Amygdala (tissue), 56 donors: ENCODE measurements around the gene RFTN2.
"Not testable (repeated sequence)": the region's sequence is repeated elsewhere in the genome, so short reads cannot be mapped to it uniquely, and the experiment has no call there.

Source experiments
- DNase-seq, 56 donors: peaks; one replicate each; lab custom pipeline; 2025; lab: John Stamatoyannopoulos, UW

The RFTN2 gene

DNA sequence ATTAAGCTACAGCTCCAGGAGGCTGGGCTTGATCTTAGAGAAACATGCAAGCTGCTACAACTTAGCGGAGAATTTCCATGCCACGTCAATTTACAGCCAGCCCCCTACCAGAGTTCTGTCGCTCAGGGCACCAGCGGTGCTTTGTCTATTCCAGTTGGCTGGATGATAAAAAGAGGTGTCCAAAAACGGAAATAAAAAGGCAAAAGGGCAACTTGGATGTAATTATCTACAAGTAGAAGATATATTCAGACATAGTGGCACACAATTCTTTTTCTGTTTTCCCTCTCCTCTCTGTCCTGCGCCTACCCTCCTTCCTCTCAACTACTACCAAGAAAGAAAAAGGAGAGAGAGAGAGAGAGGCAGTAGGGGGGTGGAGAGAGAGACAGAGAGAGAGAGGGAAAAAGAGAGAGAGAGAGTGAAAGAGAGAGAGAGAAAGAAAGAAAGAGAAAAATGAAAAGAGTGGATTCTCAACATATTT, 363 bp upstream of the RFTN2 start:
- peak in 24 of 56 donors; percentile 5 to 48 (median 23) for DNase-seq

DNA sequence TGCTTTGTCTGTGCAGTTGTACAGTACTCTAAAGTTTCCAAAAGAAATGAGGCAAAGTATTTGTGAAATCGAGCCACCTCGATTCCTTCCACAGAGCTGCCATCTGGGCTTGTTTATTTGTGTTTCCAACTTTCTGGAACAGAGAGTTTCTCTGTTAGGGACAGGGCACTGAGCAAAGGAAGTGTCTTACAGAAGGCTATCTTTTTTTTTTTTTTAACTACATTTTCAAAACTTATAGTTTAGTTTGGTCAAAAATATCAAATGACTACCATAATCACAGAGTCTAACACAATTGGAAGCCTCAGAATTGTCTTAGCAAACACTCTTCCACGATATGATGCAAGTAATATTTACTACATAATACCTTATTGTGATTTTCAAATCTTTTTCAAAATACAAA, 796 bp downstream of the RFTN2 start:
- peak in 10 of 56 donors; percentile 2 to 47 (median 19) for DNase-seq

DNA sequence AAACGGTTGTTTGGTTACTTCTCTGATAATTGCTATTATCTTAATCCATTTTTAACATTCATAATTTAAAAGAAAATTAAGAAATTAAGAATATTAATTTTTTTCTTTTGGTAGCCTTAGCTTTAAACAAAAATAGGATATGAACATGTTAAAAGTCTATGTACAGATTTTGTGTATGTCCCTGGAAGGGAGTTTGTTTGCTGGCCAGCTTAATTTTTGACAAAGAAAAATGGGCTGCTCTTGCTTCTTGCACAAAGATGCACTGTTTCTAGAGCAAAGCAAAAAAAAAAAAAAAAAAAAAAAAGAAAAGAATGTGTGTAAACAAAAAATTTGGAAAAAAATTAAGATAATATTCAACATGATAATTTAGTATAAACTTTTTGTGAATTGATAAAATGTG, 1.3 kb downstream of the RFTN2 start:
- peak in 6 of 56 donors; percentile 2 to 33 (median 4) for DNase-seq

DNA sequence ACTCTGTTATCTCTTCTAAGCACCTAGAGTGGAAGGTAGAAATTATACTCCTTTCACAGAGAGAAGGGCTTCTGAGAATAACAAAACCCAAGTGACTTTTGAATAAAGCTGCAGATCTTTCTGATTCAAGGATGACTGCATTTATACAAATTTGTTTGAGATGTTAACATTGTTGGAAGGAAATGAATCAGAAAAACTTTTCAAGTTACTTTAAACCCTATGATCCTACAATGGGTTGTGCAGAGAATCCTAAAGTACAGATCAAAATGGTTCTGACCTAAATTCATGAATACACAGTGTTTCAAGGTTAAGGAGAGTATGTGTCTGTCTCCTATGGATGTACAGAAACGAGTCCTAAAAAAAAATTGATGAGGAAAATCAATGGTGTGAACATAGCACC, 1.8 kb downstream of the RFTN2 start:
- peak in 1 of 56 donors; percentile 28 for DNase-seq

DNA sequence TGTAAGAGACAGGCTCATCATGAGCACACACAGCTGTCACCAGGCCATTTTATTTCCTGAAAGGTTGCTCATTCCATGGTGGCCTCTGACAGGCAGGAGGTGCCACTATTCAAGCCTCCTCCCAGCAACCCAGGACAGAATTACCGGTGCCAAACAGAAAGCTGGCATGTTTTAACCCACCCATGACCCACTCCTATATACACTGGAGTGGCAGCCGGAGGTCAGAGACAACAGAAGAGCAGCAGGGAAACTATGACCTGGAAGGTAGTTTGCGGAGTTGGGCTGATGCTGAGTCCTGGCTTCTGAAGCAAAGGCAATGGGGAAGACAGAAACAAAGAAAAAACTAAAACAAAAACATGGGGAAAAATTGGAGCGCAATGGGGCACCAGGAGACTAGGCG, 2.3 kb downstream of the RFTN2 start:
- DNase-seq, result peak in 9 of 56 donors; percentile 4 to 35 (median 13)

DNA sequence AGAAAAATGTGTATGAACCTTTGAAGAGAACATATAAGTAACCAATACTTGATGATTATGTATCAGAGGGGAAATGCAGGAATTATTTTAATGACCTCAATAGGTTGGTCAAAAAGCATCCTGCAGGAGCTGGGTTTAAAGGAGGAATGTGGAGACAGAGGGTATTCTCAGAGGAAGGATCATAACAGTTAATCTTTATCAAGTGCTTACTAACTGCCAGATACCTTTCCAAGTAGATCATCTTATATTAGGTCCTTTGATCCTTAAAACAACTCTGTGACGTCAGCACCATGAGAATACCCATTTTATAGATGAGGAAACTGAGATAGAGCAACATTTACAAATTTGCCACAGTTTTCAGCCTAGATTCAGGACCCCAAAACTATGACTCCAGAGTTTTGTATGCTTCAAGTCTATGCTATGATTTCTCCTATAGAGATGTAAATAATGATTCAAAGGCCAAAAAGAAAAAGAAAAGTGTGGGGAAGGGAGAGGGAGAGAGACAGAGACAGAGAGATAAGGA, 3.0 kb downstream of the RFTN2 start:
- DNase-seq, result no peak

DNA sequence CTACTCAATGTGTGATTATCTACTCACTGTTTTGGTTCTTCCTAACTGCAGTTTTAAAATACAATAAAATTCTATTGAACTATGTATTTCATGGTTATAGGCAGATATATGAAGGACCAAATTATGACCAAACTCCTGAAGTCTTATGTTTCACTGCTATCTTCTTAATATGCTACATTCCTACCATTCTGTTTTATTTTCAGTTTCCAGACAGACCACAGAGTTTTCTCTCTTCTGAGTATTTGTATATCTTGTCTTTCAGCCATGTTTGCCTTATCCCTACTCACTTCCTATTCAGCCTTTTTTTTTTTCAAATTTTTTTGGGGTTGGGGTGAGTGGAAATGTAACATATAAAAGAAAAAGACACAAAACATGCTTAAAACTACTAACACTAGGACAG, 6.3 kb downstream of the RFTN2 start:
- DNase-seq, result no peak

DNA sequence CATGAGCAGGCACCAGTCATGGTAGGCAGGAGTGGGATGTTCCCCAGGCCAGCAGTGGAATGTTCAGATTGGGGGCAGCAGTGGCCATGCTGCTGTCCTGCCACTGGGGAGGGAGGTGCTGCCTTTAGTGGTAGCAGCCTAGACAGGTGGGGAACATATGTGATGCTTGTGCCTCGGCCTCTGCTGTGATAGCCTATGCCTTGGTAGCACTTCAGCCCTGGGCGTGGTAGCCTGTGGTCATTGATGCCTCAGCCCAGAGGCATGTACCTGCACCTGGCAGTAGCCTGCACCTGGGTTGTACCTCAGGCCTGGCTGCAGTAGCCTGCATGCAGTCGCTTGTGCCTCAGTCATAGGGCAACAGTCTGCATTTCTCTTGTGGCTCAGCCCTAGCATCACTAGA, 7.1 kb downstream of the RFTN2 start:
- no peak for DNase-seq

DNA sequence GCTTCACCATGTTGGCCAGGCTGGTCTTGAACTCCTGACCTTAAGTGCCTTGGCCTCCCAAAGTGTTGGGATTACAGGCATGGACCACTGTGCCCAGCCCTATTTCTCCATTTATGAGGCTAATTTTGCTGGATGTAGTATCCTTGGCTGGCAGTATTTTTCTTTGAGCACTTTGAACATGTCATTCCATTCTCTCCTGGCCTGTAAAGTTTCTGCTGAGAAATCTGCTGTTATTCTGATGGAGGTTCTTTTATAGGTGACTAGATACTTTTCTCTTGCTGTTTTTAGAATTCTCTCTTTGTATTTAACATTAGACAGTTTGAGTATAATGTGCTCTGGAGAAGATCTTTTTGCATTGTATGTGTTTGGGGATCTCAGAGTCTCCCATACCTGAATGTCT, 9.1 kb downstream of the RFTN2 start:
- no peak for DNase-seq

DNA sequence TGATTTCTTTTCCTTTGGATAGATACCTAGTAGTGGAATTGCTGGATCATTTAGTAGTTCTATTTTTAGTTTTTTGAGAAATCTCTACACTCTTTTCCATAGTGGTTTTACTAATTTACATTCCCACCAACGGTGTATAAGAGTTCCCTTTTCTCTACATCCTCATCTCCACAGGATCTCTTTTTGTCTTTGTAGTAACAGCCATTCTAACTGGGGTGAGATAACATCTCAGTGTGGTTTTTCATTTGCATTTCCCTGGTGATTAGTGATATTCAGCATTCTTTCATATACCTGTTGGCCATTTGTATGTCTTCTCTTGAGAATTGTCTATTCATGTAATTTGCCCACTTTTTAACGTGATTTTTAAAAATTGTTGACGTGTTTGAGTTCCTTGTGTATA, 13.8 kb downstream of the RFTN2 start:
- DNase-seq, result no peak

DNA sequence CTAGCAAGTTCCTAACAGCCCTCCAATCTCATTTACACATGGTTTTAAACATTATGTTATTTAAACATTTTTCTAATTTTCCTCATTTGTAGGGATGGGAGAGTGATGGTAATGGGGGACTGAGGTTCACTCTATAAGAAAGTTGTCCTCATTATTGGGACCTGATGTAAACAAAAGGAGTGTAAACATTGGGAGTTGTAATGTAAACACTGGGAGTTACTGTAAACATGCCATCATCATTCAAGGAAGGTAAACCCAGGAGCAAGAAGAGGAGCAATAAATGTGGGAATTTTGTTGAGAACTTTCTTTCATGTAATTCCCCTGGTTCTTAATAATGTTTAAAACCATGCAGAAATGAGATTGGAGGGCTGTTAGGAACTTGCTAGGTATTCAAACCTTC, 17.8 kb downstream of the RFTN2 start:
- no peak for DNase-seq

DNA sequence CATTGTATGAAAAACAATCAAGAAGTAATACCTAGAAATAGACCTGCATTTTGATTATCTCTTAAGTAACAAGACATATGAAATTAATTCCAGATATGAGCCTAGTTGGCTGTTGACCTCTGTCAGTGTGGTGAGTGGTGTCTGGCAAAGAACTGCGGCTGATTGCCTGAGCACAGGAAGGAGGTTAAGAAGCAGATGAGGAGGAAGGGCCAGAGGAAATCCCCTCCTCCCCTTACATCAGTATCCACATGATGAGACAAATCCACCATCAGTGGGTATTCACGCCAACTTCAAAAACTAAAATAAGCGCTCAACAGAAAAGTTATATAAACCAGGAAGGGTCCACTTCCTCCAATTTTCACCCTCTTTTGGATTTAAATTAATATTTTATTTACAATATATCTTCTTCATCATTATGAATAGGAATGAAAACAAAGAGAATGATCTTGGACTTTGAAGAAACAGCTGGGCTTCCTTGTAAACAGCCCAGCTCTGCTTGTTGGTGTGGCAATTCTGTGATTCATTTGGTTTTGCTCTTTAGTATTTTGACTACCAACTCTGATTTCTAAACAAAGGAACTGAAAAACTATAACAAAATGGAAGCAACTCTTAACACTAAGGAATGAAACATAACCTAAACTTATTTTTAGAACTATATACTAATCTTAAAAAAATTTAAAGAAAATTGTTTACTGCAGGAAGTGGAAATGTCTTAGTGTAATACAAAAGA, 27.3 kb downstream of the RFTN2 start:
- DNase-seq, result no peak

DNA sequence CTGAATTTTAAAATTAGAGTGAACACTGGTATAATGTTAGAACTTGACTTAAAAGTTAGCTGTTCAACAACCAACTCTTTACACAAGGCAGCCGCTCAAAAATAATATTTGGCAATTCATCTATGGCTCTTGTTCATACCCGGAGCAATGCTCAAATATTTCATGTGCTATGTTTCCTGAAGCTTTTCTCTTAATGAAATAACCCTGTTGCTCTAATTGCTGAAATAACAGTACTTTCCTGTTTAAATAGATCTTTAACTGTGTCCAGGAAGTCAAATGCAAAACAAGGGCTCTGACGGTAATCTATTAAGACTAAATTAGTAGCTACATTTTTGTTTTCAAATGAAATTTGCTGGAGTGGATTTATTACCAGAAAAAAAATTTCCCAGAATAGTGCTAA, 33.7 kb downstream of the RFTN2 start:
- DNase-seq, result no peak

DNA sequence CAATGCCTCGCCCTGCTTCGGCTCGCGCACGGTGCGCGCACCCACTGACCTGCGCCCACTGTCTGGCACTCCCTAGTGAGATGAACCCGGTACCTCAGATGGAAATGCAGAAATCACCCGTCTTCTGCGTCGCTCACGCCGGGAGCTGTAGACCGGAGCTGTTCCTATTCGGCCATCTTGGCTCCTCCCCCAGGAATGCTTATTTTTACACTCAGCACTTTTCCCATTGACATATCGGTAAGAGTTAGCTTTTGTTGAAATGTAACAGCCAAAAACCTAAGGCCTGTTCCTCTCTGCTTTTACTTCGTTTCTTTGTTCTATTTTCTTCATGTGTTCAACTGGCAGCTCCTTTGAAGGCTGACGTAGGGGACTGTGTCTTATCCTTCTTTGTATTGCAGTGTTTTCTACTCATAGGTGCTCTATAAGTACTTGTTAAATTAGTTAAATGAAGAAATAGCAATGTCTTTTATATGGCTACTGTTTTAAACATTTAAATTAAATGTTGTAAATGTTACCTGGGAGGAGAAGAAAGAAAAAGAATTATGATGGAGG, 34.7 kb downstream of the RFTN2 start:
- DNase-seq, result not testable (repeated sequence)

DNA sequence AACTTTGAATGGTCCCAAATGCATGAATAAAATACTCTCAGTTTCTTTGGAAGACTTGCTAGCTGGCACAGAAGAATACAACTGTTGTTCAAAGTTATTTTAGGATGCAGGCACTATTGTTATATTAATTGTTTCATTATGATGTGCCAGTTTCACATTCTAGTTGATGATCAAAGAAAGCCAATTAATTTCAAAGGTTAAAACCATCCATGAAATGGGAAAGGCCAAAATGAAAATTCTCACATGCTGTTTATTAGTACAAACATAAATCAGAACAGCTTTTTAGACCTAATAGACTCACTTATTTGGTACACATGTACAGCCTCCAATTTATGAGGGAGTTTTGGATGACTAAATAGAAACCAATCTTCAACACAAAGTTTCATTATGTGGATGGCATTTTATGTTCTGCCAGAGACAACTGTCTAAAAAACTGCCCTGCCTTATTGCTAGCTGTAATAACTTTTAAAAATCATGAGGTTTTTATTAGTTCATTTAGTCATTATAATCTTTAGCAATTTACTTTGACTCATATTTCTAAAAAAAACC, 42.2 kb downstream of the RFTN2 start:
- DNase-seq, result no peak

DNA sequence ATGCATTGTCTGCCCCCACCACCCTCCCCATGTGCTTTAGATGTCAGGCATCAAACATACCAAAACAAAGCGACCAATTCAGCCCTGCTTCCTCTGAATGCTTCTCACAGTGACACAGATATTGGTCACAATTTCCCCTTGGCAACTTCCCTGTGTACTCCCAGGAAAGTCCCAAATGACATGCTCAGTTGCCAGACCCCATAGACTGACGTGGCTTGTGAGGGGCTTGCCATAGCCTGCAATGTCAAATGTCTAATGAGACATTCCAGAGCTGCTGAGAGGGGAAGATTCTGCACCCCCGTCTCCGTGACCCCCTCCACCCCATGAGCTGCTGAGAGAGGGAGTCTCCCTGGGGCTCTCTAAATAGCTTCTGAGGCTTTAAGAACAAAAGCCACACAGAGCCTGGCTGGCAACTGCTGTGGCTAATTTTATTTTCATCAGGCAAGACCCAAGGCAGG, 47.3 kb downstream of the RFTN2 start:
- peak in 51 of 56 donors; percentile 10 to 88 (median 58) for DNase-seq

DNA sequence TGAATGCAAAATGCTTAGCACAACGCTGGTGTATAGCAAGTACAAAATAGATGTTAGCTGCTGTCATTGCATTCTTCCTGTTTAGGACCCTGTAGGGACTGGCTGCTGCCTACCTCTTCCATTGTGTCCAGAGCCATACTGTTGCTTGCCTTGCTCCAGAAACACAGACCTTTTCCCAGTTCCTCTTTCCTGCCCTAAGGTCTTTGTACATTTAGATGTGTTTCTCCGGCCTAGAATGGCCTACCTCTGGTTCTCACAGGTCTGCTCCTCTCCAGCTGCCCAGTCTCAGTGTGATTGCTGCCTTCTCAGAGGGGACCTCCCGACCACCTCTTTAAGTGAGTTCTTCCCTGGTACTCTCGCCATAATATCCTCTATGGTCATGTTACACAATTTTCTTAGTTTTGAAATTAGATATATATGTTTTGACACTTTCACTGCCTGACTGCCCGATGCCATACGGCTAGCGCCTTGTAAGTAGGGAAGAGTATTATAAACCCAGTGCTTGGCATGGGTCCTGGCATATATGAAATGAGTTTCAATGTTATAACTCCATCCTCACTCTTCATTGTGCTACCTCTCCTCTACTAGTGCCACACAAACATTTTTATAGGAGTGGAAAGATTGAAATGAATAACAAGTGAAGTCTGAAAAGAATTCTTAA, 48.3 kb downstream of the RFTN2 start:
- peak in 1 of 56 donors; percentile 3 for DNase-seq

DNA sequence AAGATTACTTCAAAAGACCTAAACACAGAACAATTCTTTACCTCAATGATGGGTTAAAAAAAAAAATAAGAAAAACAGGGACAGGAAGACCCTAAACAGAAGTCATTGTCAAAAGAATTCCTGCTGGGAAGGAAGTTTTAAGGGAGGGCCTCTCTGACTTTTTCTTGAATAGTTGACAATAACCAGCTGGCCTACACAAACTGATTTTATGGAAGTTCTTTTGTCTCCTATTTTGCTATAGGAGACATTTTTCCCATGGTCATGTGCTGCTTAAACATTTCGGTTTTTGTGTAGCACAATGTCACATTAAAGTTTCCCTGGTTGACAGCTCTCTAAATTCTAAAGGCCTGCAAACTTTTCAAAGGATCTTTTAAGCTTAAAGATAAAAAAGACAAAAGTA, 55.3 kb downstream of the RFTN2 start:
- no peak for DNase-seq

DNA sequence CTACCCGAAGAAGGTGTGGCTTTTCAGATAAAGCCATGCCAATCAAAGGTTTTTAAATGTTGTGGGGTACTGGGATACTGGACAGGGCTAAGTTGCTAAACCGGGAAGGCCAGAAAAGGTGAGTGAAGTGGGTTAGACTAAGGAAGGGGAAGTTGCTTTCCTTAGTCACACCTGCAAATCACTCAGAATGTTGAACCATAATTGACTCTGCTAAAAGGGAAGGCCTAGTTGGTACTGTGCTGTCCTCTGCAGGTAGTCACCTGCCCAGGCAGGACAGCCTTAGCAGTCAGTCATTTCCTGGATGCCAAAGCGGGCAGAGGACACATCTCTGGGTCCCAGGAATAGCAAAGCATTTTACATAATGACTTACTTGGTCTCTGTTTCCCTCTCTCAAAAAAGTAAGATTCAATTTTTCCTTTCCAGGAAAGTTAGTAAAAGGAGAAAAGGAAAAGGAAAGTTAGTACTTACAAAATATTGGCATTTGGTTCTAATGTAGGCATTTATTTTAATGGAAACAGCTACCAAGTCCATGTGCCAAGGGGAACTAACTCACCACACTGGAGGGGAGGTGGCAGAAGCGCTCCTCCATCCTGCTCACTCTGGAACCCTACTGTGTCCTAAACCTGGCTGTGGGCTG, 60.3 kb downstream of the RFTN2 start:
- DNase-seq, result no peak

DNA sequence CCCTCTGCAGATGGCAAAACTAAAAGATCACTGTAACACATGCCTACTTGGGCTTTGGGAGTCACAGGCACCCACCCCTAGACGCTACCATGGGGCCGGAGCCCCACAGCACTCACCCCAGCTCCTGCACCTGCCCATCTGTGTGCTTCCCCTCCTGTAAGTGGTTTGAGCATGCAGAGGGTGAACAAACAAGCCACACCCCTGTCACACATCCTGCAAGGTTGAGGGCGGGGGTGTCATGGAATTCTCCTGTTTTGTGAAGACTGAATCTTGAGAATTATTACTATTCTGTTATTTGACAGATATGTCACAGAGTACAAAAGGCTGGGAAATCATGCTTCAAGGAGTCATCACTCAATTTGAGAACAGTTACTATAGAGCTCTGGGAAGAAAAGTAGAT, 60.9 kb downstream of the RFTN2 start:
- no peak for DNase-seq

DNA sequence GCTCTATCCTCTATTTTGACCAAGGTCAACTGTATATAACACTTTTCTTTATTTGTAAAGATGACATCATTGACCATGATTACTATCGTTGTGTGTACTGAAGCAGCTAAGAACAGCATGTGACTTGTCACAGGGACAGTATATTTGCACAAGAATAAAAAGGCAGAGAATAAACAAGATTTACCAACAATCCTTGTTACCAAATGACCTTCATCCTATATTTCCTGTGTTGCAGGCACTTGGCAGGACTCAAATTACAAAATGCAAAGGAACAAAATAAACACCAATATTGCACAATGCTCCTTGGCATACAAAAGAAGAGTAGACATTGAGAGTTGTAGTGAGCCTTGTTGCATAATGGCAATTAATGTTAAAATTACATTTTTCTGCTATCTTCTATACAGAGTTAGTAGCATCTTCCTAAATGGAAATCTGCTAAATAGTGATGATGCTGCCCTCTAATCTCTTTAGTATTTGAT, 61.8 kb downstream of the RFTN2 start:
- DNase-seq, result no peak
